HCT116 (cell line): ENCODE data around the gene CYP3A5. TPM values are rescaled to one million over a fixed set of nuclear protein-coding genes. Genes with fewer than 3 reads are reported as not detected.

Experiments
- ATAC-seq: fragments of 200-7000 bp; cut with Tn5 transposase; 2 replicates; pipeline ENCODE4 v1.9.1; 2020; ENCODE audit warnings: mild to moderate bottlenecking, moderate library complexity
- BruUV-seq: library from RNA; stranded (reverse); fragments of 400-500 nt; replicated peaks from 2 replicates; lab custom pipeline; 2021; lab: Mats Ljungman, UMichigan
- CTCF ChIA-PET: fragments of 300-600 bp; sonication (Branson Sonifier 250); formaldehyde crosslinking; loops from one replicate; lab custom pipeline; 2021; ENCODE audit warnings: antibody characterized with exemption; lab: Charles Lee
- POLR2A ChIA-PET: fragments of 300-600, 350-600 bp; sonication (Branson Sonifier 250); formaldehyde crosslinking; loops from one replicate; lab custom pipeline; 2021; ENCODE audit warnings: antibody characterized with exemption; lab: Charles Lee
- RAD21 ChIA-PET, 2 experiments: fragments of 300-600 bp; sonication (Branson Sonifier 250); formaldehyde crosslinking; loops; one replicate each; lab custom pipeline; 2023; ENCODE audit warnings: low total read pairs in 2 of 2; ENCODE audit not compliant: uncharacterized antibody in 2 of 2, unreplicated experiment in 2 of 2, low non-redundant PET in 1 of 2; lab: Charles Lee
- DNase-seq: peaks from one replicate; pipeline ENCODE4 v3.0.0-alpha.2; 2010; ENCODE audit warnings: low read depth, low spot score
- H2AFZ ChIP-seq: fragments of 200-600 bp; shearing (Covaris generic), sonication (generic); 2 replicates; pipeline ENCODE4 v1.6.1; 2017; ENCODE audit warnings: low read depth, mixed run types, mixed read lengths, antibody characterized with exemption, low read length; ENCODE audit not compliant: poor library complexity, severe bottlenecking
- H3K27ac ChIP-seq: 2 replicates; pipeline ENCODE4 v1.5.1; 2012; ENCODE audit warnings: low read depth, low read length
- H3K27me3 ChIP-seq: fragments of 200-600 bp; sonication (generic); 2 replicates; pipeline ENCODE4 v1.6.1; 2016; ENCODE audit warnings: mixed run types, low read length, mixed read lengths; ENCODE audit not compliant: insufficient read depth
- H3K36me3 ChIP-seq, 2 experiments: fragments of 200-500 bp in 1 of 2; fragments of 200-600 bp in 1 of 2; sonication (Bioruptor generic) in 1 of 2; sonication (generic) in 1 of 2; 2 replicates each; pipeline versions ENCODE4 v1.5.1 to v1.6.1; 2014 to 2016; ENCODE audit warnings: low read length in 2 of 2, inconsistent platforms in 1 of 2, mixed read lengths in 1 of 2, mixed run types in 1 of 2; ENCODE audit not compliant: insufficient read depth in 2 of 2, control insufficient read depth in 1 of 2
- H3K4me1 ChIP-seq, 2 experiments: fragments of 200-600 bp in 1 of 2; sonication (generic) in 1 of 2; 2 replicates each; pipeline versions ENCODE4 v1.5.1 to v1.6.1; 2012 to 2017; ENCODE audit warnings: low read length in 2 of 2, inconsistent platforms in 1 of 2, mild to moderate bottlenecking in 1 of 2, mixed read lengths in 1 of 2, mixed run types in 1 of 2, moderate library complexity in 1 of 2; ENCODE audit not compliant: insufficient read depth in 2 of 2, control insufficient read depth in 1 of 2
- H3K4me2 ChIP-seq: fragments of 200-600 bp; sonication (generic); 2 replicates; pipeline ENCODE4 v1.6.1; 2017; ENCODE audit warnings: mixed run types, low read length, mixed read lengths
- H3K4me3 ChIP-seq, 2 experiments: fragments of 200-600 bp in 1 of 2; sonication (generic) in 1 of 2; replicated peaks in 1 of 2; 2 replicates each; pipeline ENCODE4 v1.5.1; 2011 to 2016; ENCODE audit warnings: low read length in 2 of 2, control low read depth in 1 of 2, low read depth in 1 of 2, mild to moderate bottlenecking in 1 of 2, mixed read lengths in 1 of 2, mixed run types in 1 of 2
- H3K79me2 ChIP-seq: fragments of 200-600 bp; sonication (generic); 2 replicates; pipeline ENCODE4 v1.6.1; 2017; ENCODE audit warnings: mild to moderate bottlenecking, mixed run types, low read length, moderate library complexity, mixed read lengths; ENCODE audit not compliant: insufficient read depth
- H3K9ac ChIP-seq: fragments of 200-600 bp; sonication (generic); 2 replicates; pipeline ENCODE4 v1.6.1; 2016; ENCODE audit warnings: low read length, mixed read lengths
- H3K9me2 ChIP-seq: fragments of 200-600 bp; sonication (generic), shearing (Covaris generic); 2 replicates; pipeline ENCODE4 v1.6.1; 2017; ENCODE audit warnings: mixed run types, mild to moderate bottlenecking, moderate library complexity; ENCODE audit not compliant: insufficient read depth
- H3K9me3 ChIP-seq, 2 experiments: fragments of 200-500 bp in 1 of 2; fragments of 200-600 bp in 1 of 2; sonication (Bioruptor generic) in 1 of 2; sonication (generic) in 1 of 2; 2 replicates each; pipeline ENCODE4 v1.6.1; 2014 to 2017; ENCODE audit warnings: low read length in 2 of 2, mixed read lengths in 2 of 2, inconsistent platforms in 1 of 2, low read depth in 1 of 2, mild to moderate bottlenecking in 1 of 2, mixed run types in 1 of 2, moderate library complexity in 1 of 2; ENCODE audit not compliant: control insufficient read depth in 1 of 2, insufficient read depth in 1 of 2
- H4K20me1 ChIP-seq: fragments of 200-600 bp; sonication (generic), shearing (Covaris generic); 2 replicates; pipeline ENCODE4 v1.6.1; 2017; ENCODE audit warnings: mixed run types, mild to moderate bottlenecking, moderate library complexity; ENCODE audit not compliant: insufficient read depth
- ATF3 ChIP-seq: IDR thresholded peaks from 2 replicates; pipeline ENCODE4 v1.6.1; 2012
- CBX3 ChIP-seq: IDR thresholded peaks from 2 replicates; pipeline ENCODE4 v1.6.1; 2012; ENCODE audit warnings: low read depth
- CTCF ChIP-seq, 3 experiments: fragments of 200-600 bp in 1 of 3; sonication (generic) in 1 of 3; IDR thresholded peaks in 2 of 3; conservative IDR thresholded peaks in 1 of 3; 2 replicates each; pipeline ENCODE4 v1.5.1; 2012 to 2017; ENCODE audit warnings: low read depth in 2 of 3, low read length in 2 of 3, antibody characterized with exemption in 1 of 3, borderline replicate concordance in 1 of 3, control low read depth in 1 of 3, mild to moderate bottlenecking in 1 of 3, mixed read lengths in 1 of 3, mixed run types in 1 of 3, moderate library complexity in 1 of 3; ENCODE audit not compliant: insufficient read depth in 1 of 3
- EGR1 ChIP-seq: IDR thresholded peaks from 2 replicates; pipeline ENCODE4 v1.6.1; 2012; ENCODE audit warnings: low read depth
- ELF1 ChIP-seq: IDR thresholded peaks from 2 replicates; pipeline ENCODE4 v1.6.1; 2012; ENCODE audit warnings: low read depth, borderline replicate concordance
- EZH2phosphoT487 ChIP-seq: fragments of 200-600 bp; IDR thresholded peaks from 2 replicates; pipeline ENCODE4 v1.6.1; 2018; ENCODE audit warnings: antibody characterized with exemption, borderline replicate concordance
- JUND ChIP-seq: IDR thresholded peaks from 2 replicates; pipeline ENCODE4 v1.6.1; 2012
- SIN3A ChIP-seq: IDR thresholded peaks from 2 replicates; pipeline ENCODE4 v1.6.1; 2012; ENCODE audit warnings: low read depth
- SP1 ChIP-seq: IDR thresholded peaks from 2 replicates; pipeline ENCODE4 v1.6.1; 2012; ENCODE audit warnings: low read depth
- ZBTB33 ChIP-seq: IDR thresholded peaks from 2 replicates; pipeline ENCODE4 v1.6.1; 2011; ENCODE audit warnings: mild to moderate bottlenecking, low read length, moderate library complexity; ENCODE audit not compliant: insufficient replicate concordance; ENCODE audit errors: extremely low read depth
- ZFX ChIP-seq: fragments of 450-650 bp; IDR thresholded peaks from 2 replicates; pipeline ENCODE4 v1.6.1; 2017
- ZNF274 ChIP-seq: fragments of 200-500 bp; sonication (Bioruptor generic); IDR thresholded peaks from 2 replicates; pipeline ENCODE4 v1.6.1; 2014; ENCODE audit warnings: mild to moderate bottlenecking, low read depth, low read length, inconsistent platforms
- intact Hi-C: fragments of 100-400 bp; cut with micrococcal nuclease; formaldehyde crosslinking; loops from 2 replicates; pipeline ENCODE4 v1.10.0; 2022
- total RNA-seq: library from RNA; stranded (reverse); gene quantifications from one replicate; pipeline ENCODE4 v1.2.1, GENCODE V29; 2021; ENCODE audit not compliant: unreplicated experiment

Gene CYP3A5
- total RNA-seq, 1 experiment from 2014 or later = 1.5 TPM

GRCh38 chr7:99674995-99675742 lies 4.6 kb downstream of the CYP3A5 start:
- intact Hi-C loops = no loop called here
- ATAC-seq (no peak), DNase-seq (no peak)
- no peak overlapping the region for H2AFZ ChIP-seq
- ChIA-PET POLR2A (no interaction called here), RAD21 (interaction anchor here in 1 of 2 experiments (0.6 kb wide), 1 partner anchor 23 kb away, joined by 5 read pairs; no protein-coding TSS in a partner anchor), CTCF (no interaction called here)
- no peaks in the 10 kb centered on the region for H3K79me2 ChIP-seq
- H3K4me3 ChIP-seq = no peak overlapping the region
- H3K27ac ChIP-seq = no peak overlapping the region
- no peaks in the 10 kb centered on the region for H3K36me3 ChIP-seq
- BruUV-seq = no TSS peak
- peaks cover 7 to 20% of the 10 kb centered on the region in 2 experiments; a peak in 3 of 4 replicates for H3K4me1 ChIP-seq
- TF ChIP-seq ATF3 (no peak), SP1 (no peak), EZH2phosphoT487 (no peak), ZFX (no peak), EGR1 (no peak), CBX3 (no peak), ZNF274 (no peak), JUND (no peak), SIN3A (no peak), CTCF (IDR thresholded peaks at IDR 0.05 in 2 of 3, conservative IDR thresholded peaks at IDR 0.05 in 1 of 3; ENCODE audit: borderline replicate concordance in 1 of 3, insufficient read depth in 1 of 3, low read depth in 2 of 3, low read length in 2 of 3) (no peak), ELF1 (no peak), ZBTB33 (no peak)
- H3K9ac ChIP-seq = no peak overlapping the region
- H3K9me3 ChIP-seq = no peaks in the 10 kb centered on the region
- H3K9me2 ChIP-seq = no peaks in the 10 kb centered on the region
- no peak overlapping the region for H3K4me2 ChIP-seq
- H3K27me3 ChIP-seq = no peaks in the 10 kb centered on the region
- no peaks in the 10 kb centered on the region for H4K20me1 ChIP-seq
